ENCODE results near the gene CLPTM1L. TPM values are rescaled to one million over a fixed set of nuclear protein-coding genes. Genes with fewer than 3 reads are reported as not detected.

The CLPTM1L gene
- total and polyA plus RNA-seq, 12 donors: 40.7 to 96.5 (median 83.2) TPM

DNA sequence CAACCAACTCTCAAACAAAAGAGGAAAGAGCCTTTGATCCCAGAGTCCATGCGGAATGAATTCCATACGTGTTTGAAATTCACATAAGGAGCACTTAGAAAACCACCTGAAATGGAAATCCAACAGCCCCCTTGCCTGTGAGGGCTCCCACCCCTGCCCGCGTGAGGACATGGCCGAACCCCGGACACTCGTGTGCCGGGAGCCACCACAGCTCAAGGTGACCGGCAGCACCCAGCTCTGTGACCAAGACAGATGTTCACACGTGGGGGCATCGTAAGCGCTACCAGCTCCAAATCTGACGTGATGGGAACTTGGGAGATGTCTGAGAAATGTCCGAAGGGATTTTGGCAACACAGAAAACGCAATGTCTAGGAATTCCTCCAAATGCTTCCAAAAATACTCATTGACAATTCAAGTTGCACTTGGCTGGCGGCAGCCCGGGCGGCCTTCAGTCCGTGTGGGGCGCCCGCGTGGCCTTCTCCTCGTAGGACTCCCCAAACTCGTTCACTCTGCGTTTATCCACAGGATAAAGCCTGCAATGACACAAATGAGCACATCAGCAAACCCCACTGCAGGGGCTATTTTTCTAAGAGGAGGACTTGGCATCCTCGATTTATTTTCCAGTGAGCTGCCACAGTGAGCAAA is 26.9 kb downstream of the CLPTM1L start:
- H3K9me3 ChIP-seq (replicated peaks in 1 of 3): no peaks in the 10 kb centered on the region
- 89 to 92% (median 92%) methylated on average over 24 to 26 of the region's 26 CpGs for WGBS, 4 donors
- TF ChIP-seq POLR2A (IDR thresholded peaks at IDR 0.05): no peak
- TF ChIP-seq, protein P1, sequence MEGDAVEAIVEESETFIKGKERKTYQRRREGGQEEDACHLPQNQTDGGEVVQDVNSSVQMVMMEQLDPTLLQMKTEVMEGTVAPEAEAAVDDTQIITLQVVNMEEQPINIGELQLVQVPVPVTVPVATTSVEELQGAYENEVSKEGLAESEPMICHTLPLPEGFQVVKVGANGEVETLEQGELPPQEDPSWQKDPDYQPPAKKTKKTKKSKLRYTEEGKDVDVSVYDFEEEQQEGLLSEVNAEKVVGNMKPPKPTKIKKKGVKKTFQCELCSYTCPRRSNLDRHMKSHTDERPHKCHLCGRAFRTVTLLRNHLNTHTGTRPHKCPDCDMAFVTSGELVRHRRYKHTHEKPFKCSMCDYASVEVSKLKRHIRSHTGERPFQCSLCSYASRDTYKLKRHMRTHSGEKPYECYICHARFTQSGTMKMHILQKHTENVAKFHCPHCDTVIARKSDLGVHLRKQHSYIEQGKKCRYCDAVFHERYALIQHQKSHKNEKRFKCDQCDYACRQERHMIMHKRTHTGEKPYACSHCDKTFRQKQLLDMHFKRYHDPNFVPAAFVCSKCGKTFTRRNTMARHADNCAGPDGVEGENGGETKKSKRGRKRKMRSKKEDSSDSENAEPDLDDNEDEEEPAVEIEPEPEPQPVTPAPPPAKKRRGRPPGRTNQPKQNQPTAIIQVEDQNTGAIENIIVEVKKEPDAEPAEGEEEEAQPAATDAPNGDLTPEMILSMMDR (IDR thresholded peaks at IDR 0.05): no peak
- DNase-seq: no peak
- peaks cover 0 to 54% of the 10 kb centered on the region in 2 donors for H3K36me3 ChIP-seq (replicated peaks in 1 of 2)
- intact Hi-C loops (cut with DNase I): no loop called here
- H3K27me3 ChIP-seq: no peaks in the 10 kb centered on the region
- no peak overlapping the region for H3K4me3 ChIP-seq
- H3K27ac ChIP-seq: no peak overlapping the region
- H3K4me1 ChIP-seq (replicated peaks in 1 of 2): no peaks in the 10 kb centered on the region

DNA sequence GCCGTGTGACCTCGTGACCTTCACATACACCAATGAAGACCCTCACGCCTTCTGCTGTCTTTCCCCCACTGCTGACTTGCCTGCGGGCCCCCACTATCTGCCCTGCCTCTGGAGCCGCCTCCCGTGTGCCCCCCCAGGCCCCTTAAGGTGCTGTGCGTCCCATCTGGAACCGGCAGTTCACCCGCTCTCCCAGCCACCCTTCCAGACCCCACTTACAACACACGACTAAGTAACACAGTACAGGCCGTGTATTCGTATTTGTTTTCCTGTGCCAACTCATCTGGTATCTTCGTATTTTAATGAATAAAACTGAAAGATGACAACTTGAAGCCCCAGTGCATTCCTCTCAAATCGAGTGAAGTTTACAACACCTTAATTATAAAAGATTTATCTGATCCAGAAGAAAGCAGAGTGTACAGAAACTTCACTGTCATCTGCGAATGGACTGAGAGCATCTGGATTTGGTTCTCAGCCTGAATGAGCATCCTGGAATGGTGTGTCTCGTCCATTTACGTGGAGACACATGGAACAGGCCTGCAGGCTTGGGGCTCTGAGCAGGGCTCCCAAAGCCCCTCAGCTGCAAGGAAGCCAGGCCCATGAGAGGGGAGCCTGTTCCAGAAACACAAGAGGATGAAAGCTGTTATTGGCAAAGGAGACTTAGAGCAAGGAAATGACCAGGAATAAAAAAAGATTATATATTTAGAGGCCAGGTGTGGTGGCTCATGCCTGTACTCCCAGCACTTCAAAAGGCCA is 28.1 kb downstream of the CLPTM1L start:
- H3K4me1 ChIP-seq (replicated peaks in 1 of 2): no peaks in the 10 kb centered on the region
- no peaks in the 10 kb centered on the region for H3K27me3 ChIP-seq
- DNase-seq: no peak
- H3K9me3 ChIP-seq (replicated peaks in 1 of 3): no peaks in the 10 kb centered on the region
- no peak for TF ChIP-seq POLR2A (IDR thresholded peaks at IDR 0.05)
- TF ChIP-seq, protein P1 (IDR thresholded peaks at IDR 0.05): no peak
- intact Hi-C loops (cut with DNase I): no loop called here
- H3K27ac ChIP-seq: no peak overlapping the region
- no peak overlapping the region for H3K4me3 ChIP-seq
- peaks cover 0 to 41% of the 10 kb centered on the region in 2 donors for H3K36me3 ChIP-seq (replicated peaks in 1 of 2)
- WGBS, 4 donors: 59 to 66% (median 64%) methylated on average over 16 to 17 of the region's 17 CpGs

DNA sequence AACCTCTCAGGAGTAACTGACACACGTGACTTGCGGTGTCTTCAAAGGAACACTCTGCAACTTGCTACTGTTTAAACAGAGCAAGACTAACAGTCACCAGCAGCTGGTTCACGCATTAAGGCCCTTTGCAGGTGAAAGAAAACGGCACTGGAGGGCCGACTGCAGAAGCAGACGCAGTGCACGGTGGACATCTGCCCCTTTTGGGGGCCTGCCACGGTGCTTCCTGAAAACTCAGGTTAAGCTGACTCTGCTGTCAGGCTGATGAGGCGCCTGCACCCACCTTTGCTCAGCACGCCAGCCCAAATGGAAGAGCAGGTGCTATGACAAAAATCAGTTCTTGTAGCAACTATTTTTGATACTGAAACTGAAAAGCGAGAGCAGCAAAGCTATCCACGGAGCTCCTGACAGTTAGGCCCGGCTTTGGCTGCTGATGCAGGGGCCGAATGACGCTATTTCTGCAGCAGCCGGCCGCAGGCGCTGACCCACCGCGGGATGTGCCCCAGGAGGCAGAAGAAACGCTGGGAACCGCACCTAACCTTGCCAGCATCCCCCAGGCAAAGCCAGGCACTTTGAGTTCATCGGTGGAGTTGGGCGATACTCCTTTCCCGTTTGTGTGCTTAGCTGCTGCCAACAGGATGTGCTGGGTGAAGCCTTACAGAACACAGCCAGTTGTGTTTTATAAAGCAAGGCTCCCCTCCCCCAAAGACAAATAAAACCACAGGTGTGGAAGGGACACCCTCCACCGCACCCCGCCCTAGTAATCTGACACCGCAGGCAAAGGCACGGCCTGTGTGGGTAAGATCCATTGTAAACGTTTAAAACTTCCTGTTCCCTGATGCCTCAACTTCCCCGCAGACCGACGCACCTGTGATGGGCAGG is 29.0 kb downstream of the CLPTM1L start:
- intact Hi-C loops (cut with DNase I): no loop called here
- no peak for TF ChIP-seq POLR2A (IDR thresholded peaks at IDR 0.05)
- TF ChIP-seq, protein P1 (IDR thresholded peaks at IDR 0.05): no peak
- Histone ChIP-seq H3K9me3 (replicated peaks in 1 of 3) (no peaks in the 10 kb centered on the region), H3K27me3 (no peaks in the 10 kb centered on the region), H3K27ac (no peak overlapping the region), H3K4me1 (replicated peaks in 1 of 2) (no peaks in the 10 kb centered on the region), H3K36me3 (replicated peaks in 1 of 2) (peaks cover 0 to 33% of the 10 kb centered on the region in 2 donors), H3K4me3 (no peak overlapping the region)
- peak in 1 of 7 donors; percentile 14 for DNase-seq
- 36 to 48% (median 38%) methylated on average over 22 to 33 of the region's 33 CpGs for WGBS, 4 donors

Measured in adrenal gland (tissue), 12 donors.